GM19043 (cell line): ENCODE results near the gene KCNIP3.

Experiments
- ATAC-seq: cut with Tn5 transposase; IDR thresholded peaks from one replicate; pipeline ENCODE4 v1.9.1; 2021; ENCODE audit warnings: low read depth; ENCODE audit not compliant: unreplicated experiment

The KCNIP3 gene

DNA sequence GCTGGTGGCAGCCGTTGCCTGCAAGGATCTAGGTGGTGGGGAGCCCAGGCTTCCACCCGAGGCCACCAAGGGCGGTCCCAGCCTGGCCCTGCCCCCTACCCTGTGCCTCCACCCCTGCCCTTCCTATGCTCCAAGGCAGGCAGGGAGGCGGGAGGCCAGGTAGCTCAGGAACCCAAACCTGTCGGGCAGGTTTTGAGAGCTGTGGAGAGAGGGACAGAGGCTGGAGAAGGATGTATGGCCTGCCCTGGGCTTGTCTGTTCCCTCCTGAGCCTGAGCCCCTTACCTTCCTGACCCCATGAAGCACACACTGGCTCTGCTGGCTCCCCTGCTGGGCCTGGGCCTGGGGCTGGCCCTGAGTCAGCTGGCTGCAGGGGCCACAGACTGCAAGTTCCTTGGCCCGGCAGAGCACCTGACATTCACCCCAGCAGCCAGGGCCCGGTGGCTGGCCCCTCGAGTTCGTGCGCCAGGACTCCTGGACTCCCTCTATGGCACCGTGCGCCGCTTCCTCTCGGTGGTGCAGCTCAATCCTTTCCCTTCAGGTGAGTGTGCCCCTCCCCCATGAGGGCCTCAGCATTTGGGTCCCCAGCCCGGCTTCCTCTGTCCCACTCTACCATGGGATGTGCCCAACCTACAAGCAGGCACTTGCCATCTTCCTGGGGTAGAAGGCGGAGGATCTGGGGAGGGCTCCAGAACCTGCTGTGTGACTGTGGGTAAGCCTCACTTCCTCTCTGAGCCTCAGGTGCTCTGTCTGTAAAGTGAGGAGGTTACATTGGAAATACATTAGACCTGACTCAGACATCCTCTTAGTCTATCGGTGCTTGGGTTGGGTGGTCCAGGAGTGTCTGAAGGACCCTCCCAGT is 22.6 kb upstream of the KCNIP3 start, which contains the start of gene PROM2:
Gene PROM2 (plus strand): TSS at position 159 of the 860 bp plus-strand sequence. CDS start 137 bp downstream, at position 296.
- ATAC-seq, result no peak

DNA sequence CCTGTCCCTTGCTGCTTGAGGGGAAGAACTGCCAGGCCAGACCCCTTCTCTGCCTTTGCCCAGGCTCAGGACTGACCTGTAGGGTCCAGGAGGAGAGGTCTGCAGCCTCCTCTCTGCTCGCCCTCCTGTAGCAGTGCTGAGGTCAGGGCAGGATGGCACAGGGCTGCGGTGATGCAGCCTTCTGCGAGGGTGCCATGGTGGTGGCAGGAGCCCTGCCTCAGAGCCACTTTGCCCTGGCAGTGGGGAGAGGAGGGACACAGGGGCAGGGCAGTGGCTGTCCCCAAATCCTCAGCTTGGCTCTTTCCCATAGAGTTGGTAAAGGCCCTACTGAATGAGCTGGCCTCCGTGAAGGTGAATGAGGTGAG is 22.0 kb upstream of the KCNIP3 start:
- ATAC-seq, result no peak

DNA sequence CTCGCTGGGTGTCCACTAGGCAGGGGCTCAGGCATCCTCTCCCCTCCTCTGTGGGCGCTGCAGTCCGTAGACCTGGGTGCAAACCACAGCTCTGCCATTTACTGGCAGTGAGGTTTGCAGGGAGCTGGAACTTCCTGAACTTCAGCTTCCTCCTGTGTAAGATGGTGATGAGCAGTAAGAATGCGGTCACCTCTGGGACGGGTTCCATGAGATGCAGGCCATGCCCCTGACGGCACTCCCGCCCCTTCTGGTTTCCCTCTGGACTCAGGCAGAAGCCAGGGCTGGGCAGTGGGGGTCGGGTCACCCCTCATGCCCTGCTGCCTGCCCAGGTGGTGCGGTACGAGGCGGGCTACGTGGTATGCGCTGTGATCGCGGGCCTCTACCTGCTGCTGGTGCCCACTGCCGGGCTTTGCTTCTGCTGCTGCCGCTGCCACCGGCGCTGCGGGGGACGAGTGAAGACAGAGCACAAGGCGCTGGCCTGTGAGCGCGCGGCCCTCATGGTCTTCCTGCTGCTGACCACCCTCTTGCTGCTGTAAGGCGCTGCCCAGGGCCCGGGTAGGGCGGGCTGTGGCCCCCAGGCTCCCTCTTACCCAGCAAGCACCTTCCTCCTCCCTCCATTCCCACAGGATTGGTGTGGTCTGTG is 21.4 kb upstream of the KCNIP3 start:
- ATAC-seq, result no peak

DNA sequence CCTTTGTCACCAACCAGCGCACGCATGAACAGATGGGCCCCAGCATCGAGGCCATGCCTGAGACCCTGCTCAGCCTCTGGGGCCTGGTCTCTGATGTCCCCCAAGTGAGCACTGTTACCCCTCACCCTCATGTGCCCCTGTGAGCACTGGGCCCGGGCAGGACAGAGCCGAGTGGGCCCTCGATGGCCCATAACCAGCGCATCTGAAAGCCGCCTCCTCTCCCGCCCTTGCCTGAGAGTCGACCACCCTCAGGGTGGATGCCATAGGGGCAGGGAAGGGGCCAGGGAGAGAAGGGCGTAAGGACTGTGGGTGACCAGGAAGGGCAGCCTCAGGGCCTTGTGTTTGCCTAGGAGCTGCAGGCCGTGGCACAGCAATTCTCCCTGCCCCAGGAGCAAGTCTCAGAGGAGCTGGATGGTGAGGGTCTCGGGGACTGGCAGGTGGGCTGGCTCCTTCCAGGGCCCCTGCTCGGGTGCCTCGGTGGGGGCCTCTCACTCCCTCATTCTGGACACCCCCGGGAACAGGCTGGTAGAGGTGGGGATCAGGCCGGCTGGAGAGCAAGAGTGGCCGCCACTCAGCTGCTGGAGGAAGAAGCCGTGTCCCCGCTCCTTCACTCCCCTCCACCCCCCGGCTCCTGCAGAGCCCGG is 20.8 kb upstream of the KCNIP3 start:
- no peak for ATAC-seq

DNA sequence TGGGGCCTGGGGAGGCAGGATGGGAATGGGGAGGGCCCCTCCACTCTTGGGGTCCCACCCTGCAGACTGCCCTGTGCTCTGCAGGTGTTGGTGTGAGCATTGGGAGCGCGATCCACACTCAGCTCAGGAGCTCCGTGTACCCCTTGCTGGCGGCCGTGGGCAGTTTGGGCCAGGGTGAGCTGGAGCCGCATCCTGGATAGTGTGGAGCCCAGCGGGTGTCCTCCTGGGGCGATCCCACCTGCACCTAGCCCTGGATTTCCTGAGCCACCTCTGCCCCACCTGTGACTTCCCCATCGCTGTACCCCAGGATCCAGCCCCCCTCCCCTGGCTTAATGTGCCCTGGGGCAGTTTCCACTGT is 20.3 kb upstream of the KCNIP3 start:
- no peak for ATAC-seq

DNA sequence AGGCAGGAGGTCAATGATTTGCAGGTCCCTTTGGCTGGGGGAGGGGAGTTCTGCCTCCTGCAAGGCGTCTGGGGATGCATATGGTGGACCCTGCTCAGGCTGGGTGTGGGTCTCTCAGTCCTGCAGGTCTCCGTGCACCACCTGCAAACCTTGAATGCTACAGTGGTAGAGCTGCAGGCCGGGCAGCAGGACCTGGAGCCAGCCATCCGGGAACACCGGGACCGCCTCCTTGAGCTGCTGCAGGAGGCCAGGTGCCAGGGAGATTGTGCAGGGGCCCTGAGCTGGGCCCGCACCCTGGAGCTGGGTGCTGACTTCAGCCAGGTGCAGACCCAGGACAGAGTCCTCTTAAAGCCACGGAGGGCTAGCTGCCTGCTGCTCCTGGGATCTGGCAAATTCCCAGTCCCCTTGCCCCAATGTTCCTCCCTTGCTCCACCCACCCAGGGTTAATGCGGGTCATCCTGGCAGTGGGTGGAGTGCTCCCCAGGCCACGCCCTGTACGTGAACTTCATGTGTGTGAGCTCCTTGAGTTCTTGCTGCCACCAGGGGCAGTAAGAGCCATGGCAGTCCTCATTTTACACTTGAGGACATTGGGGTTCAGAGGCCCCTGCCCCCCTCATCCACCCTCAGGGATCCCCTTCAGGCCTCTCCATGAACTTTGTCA is 19.8 kb upstream of the KCNIP3 start:
- ATAC-seq, result no peak

DNA sequence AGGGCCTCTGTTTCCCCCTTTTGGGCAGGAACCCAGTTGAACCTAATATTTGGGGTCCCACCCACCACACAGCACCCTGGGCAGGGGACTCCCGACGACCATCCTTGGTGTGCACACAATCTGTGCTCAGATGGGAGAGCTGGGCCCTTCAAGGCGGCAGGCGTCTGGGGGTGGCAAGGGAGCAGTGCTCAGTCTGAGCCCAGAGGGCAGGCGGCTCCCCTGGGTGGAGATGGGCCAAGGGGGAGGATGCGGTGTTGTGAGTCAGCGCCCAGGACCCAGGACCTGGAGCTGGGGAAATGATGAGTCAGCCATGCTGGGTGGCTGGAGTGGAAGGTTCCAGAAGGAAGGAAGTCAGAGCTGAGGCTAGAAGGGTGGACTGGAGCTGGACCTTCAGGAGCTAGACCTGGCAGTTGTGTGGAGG is 19.1 kb upstream of the KCNIP3 start:
- no peak for ATAC-seq

DNA sequence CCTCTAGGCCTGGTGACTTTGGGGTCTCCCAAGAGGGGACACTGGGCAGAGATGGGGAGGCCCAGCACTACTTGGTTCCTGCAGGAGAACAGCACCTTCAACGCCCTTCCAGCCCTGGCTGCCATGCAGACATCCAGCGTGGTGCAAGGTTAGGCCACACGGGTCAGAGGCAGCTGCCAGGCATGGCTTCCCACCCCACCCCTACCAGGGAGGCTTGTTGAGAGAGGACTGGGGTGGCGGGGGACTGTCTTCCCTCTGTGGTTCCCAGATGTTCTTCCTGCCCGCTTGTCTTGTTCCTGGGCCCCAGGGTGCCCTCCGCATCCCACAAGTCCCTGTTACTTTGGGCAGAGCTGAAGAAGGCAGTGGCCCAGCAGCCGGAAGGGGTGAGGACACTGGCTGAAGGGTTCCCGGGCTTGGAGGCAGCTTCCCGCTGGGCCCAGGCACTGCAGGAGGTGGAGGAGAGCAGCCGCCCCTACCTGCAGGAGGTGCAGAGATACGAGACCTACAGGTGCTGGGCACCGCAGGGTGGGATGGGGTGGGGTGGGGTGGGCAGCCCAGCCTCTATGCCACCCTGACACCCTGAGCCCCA is 18.4 kb upstream of the KCNIP3 start:
- no peak for ATAC-seq

DNA sequence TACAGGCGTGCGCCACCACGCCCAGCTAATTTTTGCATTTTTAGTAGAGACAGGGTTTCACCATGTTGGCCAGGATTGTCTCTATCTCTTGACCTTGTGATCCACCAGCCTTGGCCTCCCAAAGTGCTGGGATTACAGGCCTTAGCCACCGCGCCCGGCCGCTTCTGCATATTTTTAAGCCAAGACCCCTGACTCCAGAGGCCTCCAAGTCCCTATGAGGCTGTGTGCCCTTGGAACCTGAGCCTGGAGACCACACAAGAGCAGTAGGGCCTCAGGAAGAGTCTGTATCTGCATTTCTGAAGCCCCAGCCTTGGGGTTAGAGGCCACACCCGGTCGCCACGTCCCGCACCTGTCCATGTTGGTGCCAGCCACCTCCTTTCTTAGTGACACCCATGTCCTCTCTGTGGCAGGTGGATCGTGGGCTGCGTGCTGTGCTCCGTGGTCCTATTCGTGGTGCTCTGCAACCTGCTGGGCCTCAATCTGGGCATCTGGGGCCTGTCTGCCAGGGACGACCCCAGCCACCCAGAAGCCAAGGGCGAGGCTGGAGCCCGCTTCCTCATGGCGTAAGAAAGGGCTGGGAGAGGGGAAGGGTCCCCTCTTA is 17.6 kb upstream of the KCNIP3 start:
- no peak for ATAC-seq

DNA sequence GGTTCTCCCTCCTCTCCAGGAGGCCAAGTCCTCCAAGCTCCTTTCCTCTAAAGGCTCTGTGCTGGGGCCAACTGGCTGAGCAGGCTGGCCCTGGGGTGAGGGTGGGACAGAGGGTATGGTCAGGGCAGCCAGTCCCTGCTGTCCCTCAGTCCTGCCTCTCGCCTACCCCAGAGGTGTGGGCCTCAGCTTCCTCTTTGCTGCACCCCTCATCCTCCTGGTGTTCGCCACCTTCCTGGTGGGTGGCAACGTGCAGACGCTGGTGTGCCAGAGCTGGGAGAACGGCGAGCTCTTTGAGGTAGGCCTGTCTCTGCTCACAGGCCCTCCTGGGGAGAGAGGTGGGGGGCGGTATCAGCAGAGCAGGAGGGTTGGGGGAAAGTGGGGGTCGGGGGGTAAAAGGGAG is 16.1 kb upstream of the KCNIP3 start:
- no peak for ATAC-seq

DNA sequence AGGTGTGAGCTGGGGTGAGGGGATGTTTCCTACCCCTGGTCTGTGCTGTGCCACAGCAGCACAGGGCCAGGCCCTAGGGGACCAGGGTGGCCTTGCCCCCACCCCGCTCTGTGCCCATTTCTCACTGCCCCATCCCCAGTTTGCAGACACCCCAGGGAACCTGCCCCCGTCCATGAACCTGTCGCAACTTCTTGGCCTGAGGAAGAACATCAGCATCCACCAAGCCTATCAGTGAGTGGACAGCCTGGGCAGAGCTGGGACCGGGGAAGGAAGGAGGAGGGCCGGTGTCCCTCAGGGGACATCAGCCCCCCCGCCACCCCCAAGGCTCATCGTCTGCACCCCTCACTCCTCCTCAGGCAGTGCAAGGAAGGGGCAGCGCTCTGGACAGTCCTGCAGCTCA is 15.4 kb upstream of the KCNIP3 start:
- ATAC-seq, result no peak

DNA sequence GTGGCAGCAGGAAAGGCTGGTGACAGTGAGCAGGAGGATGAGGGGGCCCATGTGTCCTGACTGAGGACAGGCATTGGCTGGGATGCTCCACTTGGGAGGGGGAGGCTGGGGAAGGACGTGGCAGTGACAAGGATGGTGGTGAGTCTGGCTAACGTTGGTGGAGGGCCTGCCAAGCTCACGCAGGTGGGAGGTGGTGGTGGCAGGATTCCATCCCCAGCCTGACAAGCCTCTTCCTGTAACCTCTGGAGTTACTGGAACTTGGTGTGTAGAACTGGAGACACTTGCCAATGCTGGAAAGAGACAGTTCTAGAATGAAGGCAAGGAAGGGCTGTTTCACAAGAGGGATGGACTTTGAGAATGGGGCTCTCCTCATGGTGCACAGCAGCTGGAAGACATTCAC is 14.7 kb upstream of the KCNIP3 start:
- no peak for ATAC-seq

DNA sequence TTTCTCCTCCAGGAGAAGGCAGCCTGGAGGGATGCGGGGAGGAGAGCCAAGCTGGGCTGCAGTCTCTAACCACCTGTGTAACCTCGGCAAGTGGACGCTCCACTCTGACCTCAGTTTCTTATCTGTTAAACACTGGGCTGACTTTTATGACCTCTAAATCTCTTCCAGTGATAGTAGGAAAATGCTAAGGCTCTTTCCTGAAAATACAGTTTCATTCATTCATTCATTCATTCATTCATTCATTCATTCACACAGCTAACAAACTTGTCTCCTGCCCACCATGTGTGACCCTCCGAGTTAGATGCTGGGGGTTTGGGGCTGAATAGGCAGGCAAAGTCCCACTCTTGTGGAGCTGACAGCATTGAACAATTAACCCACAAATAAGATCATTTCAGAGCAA is 13.6 kb upstream of the KCNIP3 start:
- ATAC-seq, result no peak

DNA sequence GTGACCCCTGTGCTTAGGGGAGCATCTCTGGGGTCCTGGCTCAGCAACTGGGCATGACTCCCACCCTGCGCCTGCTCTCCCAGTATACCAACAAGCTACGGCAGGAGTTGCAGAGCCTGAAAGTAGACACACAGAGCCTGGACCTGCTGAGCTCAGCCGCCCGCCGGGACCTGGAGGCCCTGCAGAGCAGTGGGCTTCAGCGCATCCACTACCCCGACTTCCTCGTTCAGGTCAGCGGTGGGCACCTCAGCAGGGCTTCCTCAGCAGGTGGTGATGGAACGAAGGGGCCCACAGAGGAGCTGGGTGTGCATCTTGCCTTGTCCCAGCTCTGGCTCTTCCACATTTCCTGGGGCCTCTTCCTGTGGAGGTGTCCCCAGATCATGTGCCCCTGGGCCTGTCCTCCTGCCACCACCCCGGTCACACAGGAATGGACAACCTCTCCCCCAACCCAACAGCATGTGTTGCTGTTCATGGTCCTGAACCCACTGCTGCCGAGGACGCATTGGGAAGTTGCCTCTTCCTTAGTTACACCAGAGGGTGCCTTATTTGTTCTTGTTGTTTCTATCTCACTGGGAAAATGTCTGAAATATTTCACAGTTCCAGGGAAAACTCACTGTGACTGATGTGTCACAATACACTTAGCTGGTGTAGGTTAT is 12.1 kb upstream of the KCNIP3 start:
- no peak for ATAC-seq

DNA sequence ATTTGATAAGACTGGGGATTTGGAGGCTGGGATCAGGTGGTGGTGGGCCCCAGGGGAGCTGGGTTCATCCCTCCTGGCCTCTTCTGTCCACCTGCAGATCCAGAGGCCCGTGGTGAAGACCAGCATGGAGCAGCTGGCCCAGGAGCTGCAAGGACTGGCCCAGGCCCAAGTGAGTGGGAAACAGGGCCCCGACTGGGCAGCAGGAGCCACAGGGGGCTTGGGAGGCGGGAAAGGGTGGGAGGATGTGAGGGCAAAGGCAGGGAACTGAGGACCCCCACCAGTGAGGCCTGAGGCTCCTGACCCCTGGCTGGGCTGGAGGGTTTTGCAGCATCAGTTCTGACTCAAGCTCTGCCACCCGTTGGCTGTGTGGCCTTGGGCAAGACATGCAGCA is 11.6 kb upstream of the KCNIP3 start:
- ATAC-seq, result no peak

DNA sequence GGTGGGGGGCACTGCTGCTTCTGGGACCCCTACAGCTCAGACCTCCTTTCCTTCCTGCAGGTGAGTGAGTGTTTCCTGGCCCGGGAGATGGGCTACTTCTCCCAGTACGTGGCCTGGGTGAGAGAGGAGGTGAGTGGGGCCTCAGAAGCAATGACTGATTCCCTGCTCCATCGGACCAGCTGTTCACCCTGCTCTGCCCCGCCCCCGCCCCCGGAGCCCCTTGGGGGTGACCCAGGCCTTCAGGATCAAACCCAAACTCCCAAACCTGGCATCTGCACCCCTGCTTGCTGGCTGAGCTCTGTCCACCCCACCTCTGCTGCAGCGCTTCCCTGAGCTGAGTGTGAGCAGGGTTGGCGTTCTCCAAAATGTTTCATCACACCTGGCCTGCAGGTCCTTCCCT is 9.8 kb upstream of the KCNIP3 start:
- no peak for ATAC-seq

DNA sequence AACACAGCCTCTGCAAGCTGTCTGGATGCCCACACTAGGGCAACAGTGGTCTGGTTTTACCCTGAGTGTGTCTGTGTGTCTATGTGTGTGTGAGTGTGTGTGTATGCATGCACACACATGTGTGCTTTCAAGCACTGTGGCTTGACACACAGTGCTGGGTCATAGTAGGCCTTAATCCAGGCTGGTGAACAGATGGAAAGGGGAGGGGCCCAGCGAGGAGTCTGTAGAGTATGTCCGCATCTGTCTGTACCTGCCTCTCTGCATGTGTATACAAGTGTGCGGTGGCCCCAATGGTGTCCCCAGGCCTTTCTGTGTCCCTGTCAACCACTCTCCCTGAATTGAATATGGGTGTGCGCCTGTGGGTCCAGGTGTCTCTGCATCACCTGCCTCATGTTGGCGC is 9.3 kb upstream of the KCNIP3 start:
- no peak for ATAC-seq

DNA sequence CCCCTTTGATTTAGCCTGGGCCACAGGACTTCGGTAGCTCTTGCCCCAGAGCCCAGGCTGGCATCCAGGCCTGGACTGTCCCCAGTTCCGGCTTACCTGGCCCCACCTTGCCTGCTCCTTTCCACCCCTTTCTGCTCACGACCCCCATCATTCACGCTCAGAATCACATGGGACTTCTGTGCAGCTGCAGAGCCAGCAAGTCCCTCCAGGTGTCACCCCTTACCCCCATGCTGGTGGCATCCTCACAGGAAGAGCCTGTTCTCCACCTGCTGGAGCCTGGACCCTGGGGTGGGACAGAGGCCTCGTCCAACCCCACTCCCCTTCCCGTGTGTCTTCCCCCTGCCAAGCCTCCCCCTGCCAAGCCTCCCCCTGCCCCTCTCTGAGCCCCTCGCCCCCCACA is 7.9 kb upstream of the KCNIP3 start:
- ATAC-seq, result no peak

DNA sequence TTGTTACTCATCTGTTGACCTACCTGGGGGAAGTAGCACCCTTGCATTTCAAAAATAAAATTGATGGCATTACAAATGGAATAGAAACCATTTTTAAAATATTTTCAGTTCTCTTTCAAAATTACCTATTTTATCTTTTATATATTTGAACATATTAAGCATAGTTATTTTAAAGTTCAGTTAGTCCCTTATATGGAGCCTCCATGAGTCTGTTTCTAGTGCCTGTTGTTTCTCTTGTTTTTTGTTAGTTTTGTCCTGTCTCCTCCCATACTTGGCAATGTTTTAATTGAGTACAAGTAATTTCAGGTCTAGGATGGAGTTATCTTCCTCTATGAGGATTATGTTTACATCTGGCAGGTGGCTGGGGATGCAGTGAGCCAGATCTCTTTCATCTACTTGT is 5.9 kb upstream of the KCNIP3 start:
- ATAC-seq, result no peak

DNA sequence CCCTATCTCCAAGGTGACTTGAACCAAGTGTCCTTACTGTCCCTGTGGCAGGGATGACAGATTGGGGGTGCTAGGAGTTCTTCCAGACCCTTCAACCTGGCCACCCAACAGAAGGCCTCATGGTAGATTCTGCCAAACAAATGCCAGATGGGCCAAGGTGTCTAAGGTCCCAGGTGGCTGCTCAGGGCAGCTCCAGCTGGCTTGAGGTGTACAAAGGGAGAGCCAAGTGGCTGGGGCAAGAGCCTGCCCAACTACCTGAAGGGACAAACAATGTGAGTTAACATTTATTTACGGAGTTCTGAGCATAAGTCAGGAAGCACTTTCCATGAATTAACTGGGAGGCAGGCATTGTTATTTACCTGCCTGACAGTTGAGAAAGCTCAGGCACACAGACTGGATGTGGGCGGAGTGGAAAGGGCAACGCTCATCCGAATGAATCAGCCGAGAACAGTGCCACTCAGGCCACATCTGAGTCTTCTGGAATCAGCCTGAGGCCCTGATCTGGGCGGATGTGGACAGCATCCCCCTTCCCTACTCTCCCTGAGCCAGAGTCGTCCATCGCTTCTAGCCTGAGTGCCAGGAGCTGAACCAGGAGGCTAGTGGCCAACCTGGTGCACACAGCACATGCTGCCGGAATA is 4.4 kb upstream of the KCNIP3 start:
- no peak for ATAC-seq
